Measurements from ENCODE around the gene SUPT4H1.

SUPT4H1 gene

DNA sequence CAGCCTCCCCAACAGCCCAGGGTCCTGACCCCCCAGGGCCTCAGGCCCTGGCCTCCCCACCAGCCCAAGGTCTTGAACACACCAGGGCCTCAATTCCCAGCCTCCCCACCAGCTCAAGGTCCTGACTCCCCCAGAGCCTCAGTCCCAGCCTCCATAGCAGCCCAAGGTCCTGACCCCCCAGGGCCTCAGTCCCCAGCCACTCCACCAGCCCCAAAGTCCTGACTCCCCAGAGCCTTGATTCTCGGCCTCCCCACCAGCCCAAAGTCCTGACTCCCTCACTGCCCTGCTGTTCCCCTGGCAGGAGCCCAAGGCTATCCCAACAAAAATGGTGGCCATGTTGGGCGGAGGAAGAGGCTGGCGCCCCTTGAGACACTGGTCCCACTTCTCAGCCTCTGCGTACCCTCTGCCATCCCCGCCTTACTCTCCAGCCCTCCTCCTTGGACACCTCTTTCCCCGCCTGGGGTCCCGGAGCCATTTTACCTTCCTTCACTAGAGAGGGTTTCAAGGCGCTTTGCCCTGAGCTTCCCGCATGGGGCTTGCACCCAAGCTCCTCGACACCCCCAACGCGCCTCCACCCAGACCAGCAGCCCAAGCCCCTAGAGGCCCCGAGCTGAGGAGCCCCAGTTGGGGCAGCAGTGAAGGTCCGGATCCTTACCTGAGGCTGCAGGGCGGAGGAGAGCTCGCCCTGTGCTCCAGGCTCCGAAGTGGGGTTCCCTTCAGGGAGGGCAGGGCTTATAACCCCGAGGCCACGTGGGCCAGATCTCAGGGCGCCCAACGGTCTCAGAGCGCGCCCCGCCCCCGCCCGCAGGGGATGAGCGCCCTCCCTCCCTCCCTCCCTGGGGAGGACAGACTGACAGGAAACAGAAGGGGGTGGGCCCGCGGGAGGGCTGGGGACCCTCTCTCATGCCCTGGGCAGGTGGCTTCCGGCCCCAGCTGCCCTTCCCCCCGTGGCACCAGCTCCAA lies 19.9 kb downstream of the SUPT4H1 start:
- no peak for TF ChIP-seq CTCF (IDR thresholded peaks at IDR 0.05; ENCODE audit: low read depth, low read length)
- no peak overlapping the region for H3K4me3 ChIP-seq (replicated peaks in 1 of 2; ENCODE audit: low read depth in 2 of 2, low read length in 2 of 2)
- DNase-seq (ENCODE audit: low read depth in 2 of 2) = no peak

DNA sequence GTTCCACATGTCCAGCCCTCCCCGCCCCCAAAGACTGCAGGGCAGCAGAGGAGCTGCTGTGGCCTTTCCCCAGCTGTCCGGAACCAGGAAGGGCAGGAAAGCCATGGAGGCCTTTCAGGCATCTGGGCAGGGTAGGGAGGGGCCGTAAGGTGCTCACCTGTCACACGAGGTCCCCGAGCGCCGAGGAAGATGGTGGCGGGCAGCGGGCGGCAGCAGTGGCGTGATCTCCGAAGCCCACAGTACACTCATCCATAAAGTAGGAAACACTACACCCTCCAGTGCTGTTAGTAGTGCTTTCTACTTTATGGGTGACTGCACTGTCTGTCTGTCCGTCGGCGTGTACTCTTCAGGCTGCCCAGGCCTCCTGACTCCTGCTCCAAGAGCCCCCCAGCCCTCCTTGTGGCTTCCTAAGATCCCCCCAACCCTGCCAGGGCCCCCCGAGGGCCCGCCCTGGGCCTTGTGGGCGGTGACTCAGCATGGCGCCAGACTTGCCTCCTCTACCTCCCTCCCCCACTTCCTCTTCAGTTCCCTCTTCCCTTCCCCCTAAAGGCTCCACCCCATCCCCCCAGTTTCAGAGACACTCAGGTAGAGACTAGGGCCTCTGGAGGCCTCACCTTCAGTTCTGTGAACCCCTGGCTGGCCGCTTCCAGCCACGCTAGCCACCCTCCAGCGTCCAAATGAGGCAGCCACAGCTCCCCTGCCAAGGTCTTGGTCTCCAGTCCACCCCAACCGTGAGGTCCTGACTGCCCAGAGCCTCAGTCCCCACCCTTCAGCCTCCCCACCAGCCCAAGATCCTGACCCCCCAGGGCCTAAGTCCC lies 20.8 kb downstream of the SUPT4H1 start:
- DNase-seq (ENCODE audit: low read depth in 2 of 2) = no peak
- TF ChIP-seq CTCF (IDR thresholded peaks at IDR 0.05; ENCODE audit: low read depth, low read length) = no peak
- H3K4me3 ChIP-seq (replicated peaks in 1 of 2; ENCODE audit: low read depth in 2 of 2, low read length in 2 of 2) = no peak overlapping the region

GRCh38 chr17:58330538-58330996 lies 21.4 kb downstream of the SUPT4H1 start:
- no peak overlapping the region for H3K4me3 ChIP-seq (replicated peaks in 1 of 2; ENCODE audit: low read depth in 2 of 2, low read length in 2 of 2)
- TF ChIP-seq CTCF (IDR thresholded peaks at IDR 0.05; ENCODE audit: low read depth, low read length) = no peak
- no peak for DNase-seq (ENCODE audit: low read depth in 2 of 2)

DNA sequence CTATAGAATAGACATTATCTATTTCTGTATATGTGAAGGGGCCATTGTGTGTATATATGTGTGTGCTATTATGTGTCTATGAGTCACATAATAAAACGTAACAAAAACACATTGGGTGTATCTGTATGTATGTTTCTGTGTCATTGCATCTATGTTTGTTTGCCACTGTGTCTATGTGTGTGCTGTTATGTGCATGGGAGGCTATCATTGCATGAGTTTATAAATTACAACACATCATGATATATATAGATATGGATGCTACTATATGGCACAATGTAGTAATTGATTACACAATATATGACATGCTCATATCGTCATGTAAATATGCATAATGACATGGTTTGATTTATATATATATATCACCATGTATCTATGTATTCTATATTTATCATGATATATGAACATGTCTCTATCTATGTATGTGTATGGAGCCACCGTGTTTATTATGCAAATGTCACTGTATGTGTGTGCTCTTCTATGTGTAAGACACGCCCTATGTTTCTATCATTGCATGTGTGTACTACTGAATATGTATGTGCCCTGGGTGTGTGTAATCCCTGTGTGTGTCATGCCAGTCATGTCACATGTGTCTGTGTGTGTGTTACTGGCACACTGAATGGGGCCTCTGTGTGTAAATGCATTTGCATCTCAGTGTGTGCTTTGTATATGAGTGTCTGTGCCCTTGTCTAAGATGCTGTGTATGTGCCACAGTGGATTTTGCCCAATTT lies 22.0 kb downstream of the SUPT4H1 start:
- DNase-seq (ENCODE audit: low read depth in 2 of 2) = no peak
- no peak overlapping the region for H3K4me3 ChIP-seq (replicated peaks in 1 of 2; ENCODE audit: low read depth in 2 of 2, low read length in 2 of 2)
- TF ChIP-seq CTCF (IDR thresholded peaks at IDR 0.05; ENCODE audit: low read depth, low read length) = no peak

- DNase-seq (ENCODE audit: low read depth in 2 of 2) = no peak
- TF ChIP-seq CTCF (IDR thresholded peaks at IDR 0.05; ENCODE audit: low read depth, low read length) = peak; percentile 2
- H3K4me3 ChIP-seq (replicated peaks in 1 of 2; ENCODE audit: low read depth in 2 of 2, low read length in 2 of 2) = no peak overlapping the region
Observed at GRCh38 chr17:58329035-58329809, 22.8 kb downstream of the SUPT4H1 start.
